T-cell (primary cell): ENCODE results near the gene ABCC1. TPM values are rescaled to one million over a fixed set of nuclear protein-coding genes. Genes with fewer than 3 reads are reported as not detected.

Experiments
- ATAC-seq, 4 experiments: fragments of 200-7000 bp in 3 of 4; fragments of 150-1000 bp in 1 of 4; cut with Tn5 transposase; replicated peaks in 1 of 4; 1 replicate in 3 of 4; 2 replicates in 1 of 4; pipeline ENCODE4 v1.10.0; 2021; ENCODE audit warnings: moderate library complexity in 3 of 4, mild to moderate bottlenecking in 2 of 4, moderate number of reproducible peaks in 1 of 4
- CTCF ChIA-PET, 2 donors: fragments of 300-600 bp; sonication (Branson Sonifier 250); formaldehyde crosslinking; loops; one replicate each; lab custom pipeline; 2022; ENCODE audit warnings: antibody characterized with exemption in 2 of 2; lab: Charles Lee
- POLR2A ChIA-PET, 2 donors: fragments of 300-600 bp; sonication (Branson Sonifier 250); formaldehyde crosslinking; loops; one replicate each; lab custom pipeline; 2022; ENCODE audit warnings: antibody characterized with exemption in 2 of 2; lab: Charles Lee
- DNase-seq, 35 experiments: peaks; one replicate each; pipeline versions ENCODE4 v3.0.0 to v3.0.0-alpha.2; 2013 to 2023
- H3K27ac ChIP-seq: one replicate; pipeline ENCODE4 v1.5.1; 2013; ENCODE audit warnings: low read length
- H3K27me3 ChIP-seq, 2 experiments: replicated peaks in 1 of 2; 1 replicate in 1 of 2; 2 replicates in 1 of 2; pipeline versions ENCODE4 v1.6.1 to v1.7.0; 2013; ENCODE audit warnings: low read length in 1 of 2, mixed read lengths in 1 of 2; ENCODE audit not compliant: control insufficient read depth in 2 of 2, insufficient read depth in 2 of 2; ENCODE audit errors: extremely low read depth in 1 of 2
- H3K36me3 ChIP-seq, 2 donors: 1 replicate in 1 of 2; 2 replicates in 1 of 2; pipeline versions ENCODE4 v1.6.1 to v1.7.0; 2013; ENCODE audit warnings: low read length in 1 of 2; ENCODE audit not compliant: control insufficient read depth in 2 of 2, insufficient read depth in 1 of 2; ENCODE audit errors: extremely low read depth in 1 of 2
- H3K4me1 ChIP-seq, 2 experiments: 1 replicate in 1 of 2; 2 replicates in 1 of 2; pipeline versions ENCODE4 v1.6.1 to v1.7.0; 2013; ENCODE audit warnings: low read length in 2 of 2, mixed read lengths in 1 of 2; ENCODE audit not compliant: insufficient read depth in 2 of 2, control insufficient read depth in 1 of 2; ENCODE audit errors: extremely low read depth in 1 of 2
- H3K4me3 ChIP-seq, 2 donors: 1 replicate in 1 of 2; 2 replicates in 1 of 2; pipeline versions ENCODE4 v1.5.1 to v1.7.0; 2013; ENCODE audit warnings: mild to moderate bottlenecking in 2 of 2, low read length in 1 of 2, moderate library complexity in 1 of 2; ENCODE audit not compliant: control insufficient read depth in 1 of 2; ENCODE audit errors: extremely low read depth in 1 of 2
- H3K9me3 ChIP-seq: 2 replicates; pipeline ENCODE4 v1.7.0; 2013
- H3K27ac Mint-ChIP-seq, 2 donors: one replicate each; pipeline ENCODE4 v1.8.0; 2020 to 2021; ENCODE audit warnings: mild to moderate bottlenecking in 2 of 2, mixed read lengths in 2 of 2
- H3K27me3 Mint-ChIP-seq, 2 donors: one replicate each; pipeline ENCODE4 v1.8.0; 2021 to 2022; ENCODE audit warnings: mixed read lengths in 2 of 2
- H3K36me3 Mint-ChIP-seq: one replicate; pipeline ENCODE4 v1.8.0; 2021; ENCODE audit warnings: mixed read lengths
- H3K4me1 Mint-ChIP-seq, 3 donors: one replicate each; pipeline ENCODE4 v1.8.0; 2020 to 2022; ENCODE audit warnings: mixed read lengths in 3 of 3, mild to moderate bottlenecking in 1 of 3
- H3K4me3 Mint-ChIP-seq, 3 donors: one replicate each; pipeline ENCODE4 v1.8.0; 2020 to 2022; ENCODE audit warnings: mild to moderate bottlenecking in 3 of 3, mixed read lengths in 3 of 3, moderate library complexity in 3 of 3
- H3K9me3 Mint-ChIP-seq, 3 donors: one replicate each; pipeline ENCODE4 v1.8.0; 2020 to 2022; ENCODE audit warnings: mixed read lengths in 3 of 3
- WGBS: methylation state at CpG from one replicate; pipeline ENCODE4 v1.1.5; 2013; ENCODE audit warnings: missing lambda C conversion rate; ENCODE audit not compliant: insufficient coverage; 5-methylcytosine and 5-hydroxymethylcytosine counted together
- total RNA-seq, 35 experiments: library from RNA in 6 of 35; stranded (reverse) in 6 of 35; fragments of 120-200 nt in 1 of 35; gene quantifications; one replicate each; pipeline versions ENCODE4 v1.2.1 to v1.2.4 and lab custom pipeline; 2013 to 2026

The ABCC1 gene
- total RNA-seq, 5 donors from 2014 or later (not counting 1 experiment from before 2014, with no cell fraction given) = 59.4 to 68.1 (median 63.0) TPM

- CTCF ChIA-PET = interaction anchor here in 1 of 2 donors (0.5 kb wide), 1 partner anchor 60 kb away, joined by 3 read pairs; no protein-coding TSS in a partner anchor
- no peak for ATAC-seq
- Histone ChIP-seq H3K4me3 (no peak overlapping the region), H3K27ac (no peak overlapping the region), H3K9me3 (no peaks in the 10 kb centered on the region), H3K36me3 (peaks cover 2 to 5% of the 10 kb centered on the region in 2 donors), H3K27me3 (no peaks in the 10 kb centered on the region), H3K4me1 (peaks cover 0 to 19% of the 10 kb centered on the region in 2 experiments)
- Mint-ChIP-seq H3K9me3 (peaks cover 0 to 9% (median 6%) of the 10 kb centered on the region in 3 donors), H3K4me1 (peaks cover 48 to 60% (median 53%) of the 10 kb centered on the region in 3 donors), H3K27me3 (no peaks in the 10 kb centered on the region), H3K4me3 (no peak overlapping the region), H3K36me3 (peaks cover 35% of the 10 kb centered on the region), H3K27ac (no peak overlapping the region)
- POLR2A ChIA-PET = no interaction called here
- no peak for DNase-seq
- 100% methylated on average over 3 of the region's 9 CpGs for WGBS
These were observed 36.8 kb downstream of the ABCC1 start for GRCh38 chr16:15986261-15986660.

GRCh38 chr16:15988268-15989013 lies 39.0 kb downstream of the ABCC1 start:
- H3K4me3 Mint-ChIP-seq = no peak overlapping the region
- H3K27ac Mint-ChIP-seq = peak overlapping the region; percentile 26 to 53
- Histone ChIP-seq H3K4me1 (peaks cover 0 to 24% of the 10 kb centered on the region in 2 experiments), H3K36me3 (peaks cover 0 to 8% of the 10 kb centered on the region in 2 donors), H3K27me3 (no peaks in the 10 kb centered on the region), H3K27ac (no peak overlapping the region), H3K9me3 (no peaks in the 10 kb centered on the region), H3K4me3 (no peak overlapping the region)
- DNase-seq (no peak), ATAC-seq (peak in 2 of 4 experiments; percentile 7 to 23)
- H3K36me3 Mint-ChIP-seq = peaks cover 27% of the 10 kb centered on the region
- ChIA-PET POLR2A (interaction anchor here (0.6 kb wide), 2 partner anchors 8 to 11 kb away, joined by 5 to 8 read pairs; no protein-coding TSS in a partner anchor), CTCF (no interaction called here)
- H3K4me1 Mint-ChIP-seq = peaks cover 58 to 64% (median 62%) of the 10 kb centered on the region in 3 donors
- no peaks in the 10 kb centered on the region for H3K9me3 Mint-ChIP-seq
- 87% methylated on average over 3 of the region's 5 CpGs for WGBS
- no peaks in the 10 kb centered on the region for H3K27me3 Mint-ChIP-seq

- H3K36me3 Mint-ChIP-seq = peaks cover 26% of the 10 kb centered on the region
- Histone ChIP-seq H3K27me3 (no peaks in the 10 kb centered on the region), H3K27ac (no peak overlapping the region), H3K36me3 (peaks cover 0 to 8% of the 10 kb centered on the region in 2 donors), H3K4me1 (peaks cover 0 to 24% of the 10 kb centered on the region in 2 experiments), H3K4me3 (no peak overlapping the region), H3K9me3 (no peaks in the 10 kb centered on the region)
- ATAC-seq (no peak), DNase-seq (no peak)
- H3K27ac Mint-ChIP-seq = no peak overlapping the region
- ChIA-PET CTCF (no interaction called here), POLR2A (interaction anchor here in 1 of 2 donors (0.9 kb wide), 1 partner anchor 49 kb away, joined by 4 read pairs; no protein-coding TSS in a partner anchor)
- H3K9me3 Mint-ChIP-seq = no peaks in the 10 kb centered on the region
- H3K4me3 Mint-ChIP-seq = no peak overlapping the region
- H3K27me3 Mint-ChIP-seq = no peaks in the 10 kb centered on the region
- WGBS = 96% methylated on average over 8 of the region's 14 CpGs
- peaks cover 57 to 63% (median 62%) of the 10 kb centered on the region in 3 donors for H3K4me1 Mint-ChIP-seq
These were observed 41.5 kb downstream of the ABCC1 start for GRCh38 chr16:15990902-15991301.

GRCh38 chr16:15993128-15993527 lies 43.7 kb downstream of the ABCC1 start:
- Mint-ChIP-seq H3K36me3 (peaks cover 25% of the 10 kb centered on the region), H3K9me3 (no peaks in the 10 kb centered on the region), H3K27ac (peak overlapping the region in 1 of 2 donors; percentile 49), H3K4me3 (no peak overlapping the region), H3K27me3 (no peaks in the 10 kb centered on the region), H3K4me1 (peaks cover 49 to 58% (median 58%) of the 10 kb centered on the region in 3 donors)
- ATAC-seq = no peak
- Histone ChIP-seq H3K4me3 (no peak overlapping the region), H3K27me3 (no peaks in the 10 kb centered on the region), H3K36me3 (peaks cover 0 to 8% of the 10 kb centered on the region in 2 donors), H3K27ac (no peak overlapping the region), H3K9me3 (no peaks in the 10 kb centered on the region), H3K4me1 (peaks cover 0 to 25% of the 10 kb centered on the region in 2 experiments)
- WGBS = 50% methylated on average over 1 of the region's 4 CpGs
- DNase-seq = no peak
- CTCF ChIA-PET = no interaction called here
- POLR2A ChIA-PET = no interaction called here

GRCh38 chr16:15993541-15993940 lies 44.1 kb downstream of the ABCC1 start:
- ChIA-PET POLR2A (no interaction called here), CTCF (no interaction called here)
- H3K4me3 ChIP-seq = no peak overlapping the region
- Mint-ChIP-seq H3K4me1 (peaks cover 49 to 58% (median 58%) of the 10 kb centered on the region in 3 donors), H3K9me3 (no peaks in the 10 kb centered on the region), H3K27ac (no peak overlapping the region), H3K27me3 (no peaks in the 10 kb centered on the region), H3K4me3 (no peak overlapping the region), H3K36me3 (peaks cover 22% of the 10 kb centered on the region)
- no peaks in the 10 kb centered on the region for H3K9me3 ChIP-seq
- no peak overlapping the region for H3K27ac ChIP-seq
- H3K36me3 ChIP-seq = peaks cover 0 to 8% of the 10 kb centered on the region in 2 donors
- peaks cover 0 to 25% of the 10 kb centered on the region in 2 experiments for H3K4me1 ChIP-seq
- DNase-seq (no peak), ATAC-seq (no peak)
- 83% methylated on average over 5 of the region's 8 CpGs for WGBS
- H3K27me3 ChIP-seq = no peaks in the 10 kb centered on the region

GRCh38 chr16:15993946-15994665 lies 44.7 kb downstream of the ABCC1 start:
- peaks cover 22% of the 10 kb centered on the region for H3K36me3 Mint-ChIP-seq
- ChIA-PET CTCF (no interaction called here), POLR2A (interaction anchor here in 1 of 2 donors (0.6 kb wide), 1 partner anchor 1477 kb away, joined by 5 read pairs; the partner anchor contains the start of gene XYLT1)
- no peak for DNase-seq
- H3K27me3 ChIP-seq = no peaks in the 10 kb centered on the region
- H3K9me3 Mint-ChIP-seq = no peaks in the 10 kb centered on the region
- H3K4me1 Mint-ChIP-seq = peaks cover 50 to 57% (median 55%) of the 10 kb centered on the region in 3 donors
- ATAC-seq = no peak
- peaks cover 0 to 8% of the 10 kb centered on the region in 2 donors for H3K36me3 ChIP-seq
- H3K27me3 Mint-ChIP-seq = no peaks in the 10 kb centered on the region
- 100% methylated on average over 2 of the region's 9 CpGs for WGBS
- H3K27ac ChIP-seq = no peak overlapping the region
- no peak overlapping the region for H3K27ac Mint-ChIP-seq
- peaks cover 0 to 23% of the 10 kb centered on the region in 2 experiments for H3K4me1 ChIP-seq
- H3K4me3 Mint-ChIP-seq = no peak overlapping the region
- no peak overlapping the region for H3K4me3 ChIP-seq
- no peaks in the 10 kb centered on the region for H3K9me3 ChIP-seq
